SH-SY5Y (cell line): ENCODE results near the gene CLIP2.

Experiments used
- GATA2 ChIP-seq: IDR thresholded peaks from 2 replicates; pipeline ENCODE4 v1.6.1; 2011; ENCODE audit warnings: mild to moderate bottlenecking, low read depth, low read length
- GATA3 ChIP-seq: IDR thresholded peaks from 2 replicates; pipeline ENCODE4 v1.6.1; 2011; ENCODE audit warnings: low read depth, mild to moderate bottlenecking, low read length, moderate library complexity

GRCh38 chr7:74334030-74334429 lies 44.8 kb downstream of the CLIP2 start:
- TF ChIP-seq GATA2 (no peak), GATA3 (no peak)
